AG04449 (cell line): Measurements from ENCODE around the gene CEP41.

Experiments
- CTCF ChIA-PET: fragments of 350-600 bp; formaldehyde crosslinking; extraction: SDS; loops from one replicate; lab custom pipeline; 2021; ENCODE audit warnings: antibody characterized with exemption; lab: Yijun Ruan, JAX
- POLR2A ChIA-PET: fragments of 400-600, 350-600 bp; formaldehyde crosslinking; extraction: SDS; loops from one replicate; lab custom pipeline; 2020; ENCODE audit warnings: antibody characterized with exemption, inconsistent platforms; lab: Yijun Ruan, JAX
- DNase-seq: peaks from one replicate; pipeline ENCODE4 v3.0.0-alpha.2; 2010; ENCODE audit warnings: low read depth, low spot score
- H3K4me3 ChIP-seq: 2 replicates; pipeline ENCODE4 v1.5.1; 2011; ENCODE audit warnings: low read depth, mild to moderate bottlenecking, control low read depth, low read length
- CTCF ChIP-seq: IDR thresholded peaks from one replicate; pipeline ENCODE4 v1.5.1; 2011; ENCODE audit warnings: mild to moderate bottlenecking, moderate library complexity, low read length, control low read depth, inconsistent platforms; ENCODE audit not compliant: insufficient read depth; ENCODE audit errors: missing control alignments

CEP41 gene

GRCh38 chr7:130393841-130394411, 46.9 kb downstream of the CEP41 start:
- DNase-seq, result no peak
- TF ChIP-seq CTCF, result no peak
- no peak overlapping the region for H3K4me3 ChIP-seq
- ChIA-PET CTCF (no interaction called here), POLR2A (no interaction called here)

DNA sequence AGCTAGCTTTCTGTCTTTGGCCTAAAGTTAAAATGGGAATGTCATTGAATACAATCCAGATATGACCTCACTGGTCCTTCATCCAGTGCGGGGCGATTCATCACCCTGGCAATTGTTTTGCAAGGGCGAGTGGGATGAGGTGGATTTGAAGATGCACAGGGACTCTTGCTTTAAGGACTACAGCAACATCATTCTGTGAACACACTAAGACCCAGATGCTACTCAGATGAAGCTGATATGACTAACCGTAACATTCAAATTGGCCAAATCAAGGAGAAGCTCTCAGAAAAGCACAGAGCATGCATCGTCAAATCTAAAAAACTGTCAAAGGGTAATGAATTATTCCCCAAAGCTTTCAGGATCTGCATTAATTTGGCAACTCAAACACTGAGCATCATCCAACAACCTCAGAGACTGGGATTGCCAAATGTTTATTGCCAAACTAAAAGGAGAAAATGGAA, 47.7 kb downstream of the CEP41 start:
- H3K4me3 ChIP-seq, result no peak overlapping the region
- no peak for DNase-seq
- ChIA-PET CTCF (interaction anchor here (1.1 to 1.2 kb wide), 2 partner anchors 13 to 321 kb away, joined by 3 read pairs; no protein-coding TSS in a partner anchor), POLR2A (interaction anchor here (0.7 kb wide), 1 partner anchor 27 kb away, joined by 3 read pairs; no protein-coding TSS in a partner anchor)
- no peak for TF ChIP-seq CTCF

DNA sequence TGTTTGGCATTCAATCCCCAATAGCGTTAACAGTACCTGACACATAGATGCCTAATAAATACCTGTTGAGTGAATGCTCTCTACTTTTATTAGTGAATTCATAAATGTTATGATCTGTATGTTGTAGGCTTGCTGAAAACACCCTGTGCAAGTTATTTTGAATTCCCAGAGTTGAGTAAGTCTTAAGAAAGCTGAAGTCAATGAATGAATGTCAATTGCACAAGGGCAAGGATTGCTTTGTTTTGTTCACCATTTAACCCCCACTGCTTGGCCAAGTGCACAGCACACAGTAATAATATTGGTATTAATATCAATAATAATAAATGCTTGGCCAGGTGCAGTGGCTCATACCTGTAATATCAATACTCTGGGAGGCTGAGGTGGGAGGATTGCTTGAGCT, 50.3 kb downstream of the CEP41 start:
- ChIA-PET CTCF (no interaction called here), POLR2A (no interaction called here)
- no peak overlapping the region for H3K4me3 ChIP-seq
- TF ChIP-seq CTCF, result no peak
- no peak for DNase-seq

GRCh38 chr7:130388671-130389070, 52.1 kb downstream of the CEP41 start:
- DNase-seq, result no peak
- ChIA-PET POLR2A (interaction anchor here (1.0 kb wide), 1 partner anchor 32 kb away, joined by 5 read pairs; no protein-coding TSS in a partner anchor), CTCF (no interaction called here)
- TF ChIP-seq CTCF, result no peak
- no peak overlapping the region for H3K4me3 ChIP-seq

DNA sequence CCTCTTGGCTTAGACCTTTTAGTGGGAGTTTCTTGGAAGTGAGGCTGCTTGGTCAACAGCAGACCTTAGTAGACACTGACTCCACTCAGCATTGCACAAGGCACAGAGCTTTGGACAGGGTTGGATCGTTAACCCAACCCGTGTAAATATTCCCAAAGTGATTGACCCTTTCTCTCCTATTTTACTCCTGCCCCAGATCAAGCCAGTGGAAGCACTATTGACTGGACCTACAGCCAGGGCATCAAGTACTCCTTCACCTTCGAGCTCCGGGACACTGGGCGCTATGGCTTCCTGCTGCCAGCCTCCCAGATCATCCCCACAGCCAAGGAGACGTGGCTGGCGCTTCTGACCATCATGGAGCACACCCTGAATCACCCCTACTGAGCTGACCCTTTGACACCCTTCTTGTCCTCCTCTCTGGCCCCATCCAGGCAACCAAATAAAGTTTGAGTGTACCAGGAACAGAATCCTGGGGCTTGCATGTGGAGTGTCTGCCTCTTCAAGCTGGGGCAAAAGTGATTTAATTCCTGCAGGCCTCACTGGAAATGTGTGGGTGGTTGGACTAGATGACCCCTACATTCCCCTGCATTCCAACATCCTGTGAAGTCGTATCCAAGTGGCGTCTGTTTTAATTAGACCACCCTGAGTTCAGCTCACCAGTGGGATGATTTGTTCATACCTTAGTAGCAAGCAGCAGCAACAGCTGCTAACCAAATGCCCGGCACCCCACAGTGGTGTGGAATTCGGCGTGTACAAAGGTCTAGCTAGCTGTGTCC, 53.0 kb downstream of the CEP41 start:
- CTCF ChIA-PET, result no interaction called here
- DNase-seq, result peak; percentile 85
- no peak overlapping the region for H3K4me3 ChIP-seq
- POLR2A ChIA-PET, result interaction anchor here (0.6 to 1.0 kb wide), 3 partner anchors 13 to 107 kb away, joined by 3 to 5 read pairs (median 3); no protein-coding TSS in a partner anchor
- TF ChIP-seq CTCF, result no peak

DNA sequence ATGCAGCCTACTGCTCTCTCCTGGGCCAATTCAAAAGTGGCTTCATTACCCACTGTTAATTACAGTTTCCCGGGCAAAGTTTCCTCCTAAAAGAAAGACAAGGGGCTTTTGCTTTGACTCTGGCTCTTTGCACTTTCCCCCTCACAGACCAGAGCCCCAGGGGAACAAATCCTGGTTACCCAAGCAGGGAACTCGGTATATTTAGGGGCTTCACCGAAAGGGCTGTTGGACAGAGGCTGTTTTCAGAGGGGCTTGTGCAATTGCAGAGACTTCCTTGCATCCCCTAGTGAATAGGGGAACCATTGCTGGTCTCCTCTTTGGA, 53.5 kb downstream of the CEP41 start:
- ChIA-PET CTCF (no interaction called here), POLR2A (interaction anchor here (0.9 kb wide), 1 partner anchor 13 kb away, joined by 3 read pairs; no protein-coding TSS in a partner anchor)
- H3K4me3 ChIP-seq, result no peak overlapping the region
- DNase-seq, result no peak
- TF ChIP-seq CTCF, result no peak
